ENCODE results near the gene CLEC4D.
"Not testable (repeated sequence)": the region's sequence is repeated elsewhere in the genome, so short reads cannot be mapped to it uniquely, and the experiment has no call there.

CLEC4D gene

GRCh38 chr12:8513256-8513655 lies at the start of gene CLEC4D:
Gene CLEC4D (plus strand): TSS chr12:8513503. CDS start chr12:8513733, 230 bp downstream.
- DNase-seq = no peak

DNA sequence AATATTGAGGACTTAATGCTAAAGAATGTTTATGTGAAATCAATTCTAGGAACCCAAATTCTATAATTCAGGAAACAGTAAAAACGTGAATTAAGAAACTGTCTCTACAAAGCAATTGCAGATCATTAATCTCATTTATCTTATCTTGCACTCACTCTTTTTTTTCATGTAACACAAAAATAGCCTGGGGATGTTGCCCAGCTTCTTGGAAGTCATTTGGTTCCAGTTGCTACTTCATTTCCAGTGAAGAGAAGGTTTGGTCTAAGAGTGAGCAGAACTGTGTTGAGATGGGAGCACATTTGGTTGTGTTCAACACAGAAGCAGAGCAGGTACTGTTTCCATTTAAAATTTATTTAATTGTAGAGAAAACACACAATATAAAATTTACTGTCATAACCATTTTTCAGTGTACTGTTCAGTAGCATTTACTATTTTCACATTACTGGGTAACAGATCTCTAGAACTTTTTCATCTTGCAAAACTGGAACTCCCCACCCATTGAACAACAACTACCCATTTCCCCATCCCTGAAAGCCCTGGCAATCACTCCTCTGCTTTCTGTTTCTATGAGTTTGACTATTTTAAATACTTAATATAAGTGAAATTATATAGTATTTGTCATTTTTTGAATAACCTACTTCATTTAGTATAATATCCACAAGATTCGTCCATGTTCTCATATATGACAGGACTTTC lies 47.9 kb upstream of the CLEC4D start:
- no peak for DNase-seq

GRCh38 chr12:8466241-8466640 lies 47.1 kb upstream of the CLEC4D start:
- DNase-seq = no peak

- DNase-seq = no peak
Observed at GRCh38 chr12:8471090-8471489, 42.2 kb upstream of the CLEC4D start.

DNA sequence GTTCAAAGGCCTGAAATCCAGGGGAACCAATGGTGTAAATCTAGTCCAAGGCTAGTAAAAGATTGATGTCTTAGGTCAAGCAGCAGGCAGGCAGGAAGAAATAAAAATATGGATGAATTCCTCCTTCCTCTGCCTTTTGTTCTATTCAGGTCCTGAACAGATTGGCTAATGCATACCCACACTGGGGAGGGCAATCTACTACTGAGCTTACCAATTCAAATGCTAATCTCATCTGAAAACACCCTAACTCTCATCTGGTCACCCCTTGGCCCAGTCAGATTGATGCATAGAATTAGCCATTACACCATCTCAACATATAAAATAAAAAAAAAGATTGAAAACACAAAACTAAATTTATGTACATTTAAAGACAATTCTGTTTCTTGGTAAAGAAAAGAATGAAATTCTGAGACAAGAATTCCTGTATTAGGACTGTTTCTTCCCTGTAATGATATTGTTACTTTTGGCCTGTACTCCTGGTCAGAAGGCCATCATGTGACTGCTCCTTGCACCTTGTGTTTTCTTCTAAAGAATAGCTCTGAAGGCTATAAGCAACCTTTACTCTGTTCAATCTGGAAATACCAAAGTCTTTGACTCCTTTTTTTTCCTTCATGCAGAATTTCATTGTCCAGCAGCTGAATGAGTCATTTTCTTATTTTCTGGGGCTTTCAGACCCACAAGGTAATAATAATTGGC lies 37.6 kb upstream of the CLEC4D start:
- no peak for DNase-seq

GRCh38 chr12:8482571-8483061 lies 30.7 kb upstream of the CLEC4D start:
- no peak for DNase-seq

GRCh38 chr12:8483079-8483478 lies 30.2 kb upstream of the CLEC4D start:
- no peak for DNase-seq

- no peak for DNase-seq
Observed at GRCh38 chr12:8491646-8492530, 21.4 kb upstream of the CLEC4D start.

GRCh38 chr12:8493084-8493483 lies 20.2 kb upstream of the CLEC4D start:
- no peak for DNase-seq

DNA sequence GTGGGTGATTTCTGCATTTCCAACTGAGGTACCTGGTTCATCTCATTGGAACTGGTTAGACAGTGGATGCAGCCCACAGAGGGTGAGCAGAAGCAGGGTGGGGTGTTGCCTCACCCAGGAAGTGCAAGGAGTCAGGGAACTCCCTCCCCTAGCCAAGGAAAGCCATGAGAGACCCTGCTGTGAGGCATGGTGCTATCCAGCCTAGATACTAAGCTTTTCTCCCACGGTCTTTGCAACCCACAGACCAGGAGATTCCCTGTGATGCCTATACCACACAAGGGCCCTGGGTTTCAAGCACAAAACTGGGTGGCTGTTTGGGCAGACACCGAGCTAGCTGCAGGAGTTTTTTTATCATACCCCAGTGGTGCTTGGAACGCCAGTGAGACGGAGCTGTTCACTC lies 17.6 kb upstream of the CLEC4D start:
- not testable (repeated sequence) for DNase-seq

DNA sequence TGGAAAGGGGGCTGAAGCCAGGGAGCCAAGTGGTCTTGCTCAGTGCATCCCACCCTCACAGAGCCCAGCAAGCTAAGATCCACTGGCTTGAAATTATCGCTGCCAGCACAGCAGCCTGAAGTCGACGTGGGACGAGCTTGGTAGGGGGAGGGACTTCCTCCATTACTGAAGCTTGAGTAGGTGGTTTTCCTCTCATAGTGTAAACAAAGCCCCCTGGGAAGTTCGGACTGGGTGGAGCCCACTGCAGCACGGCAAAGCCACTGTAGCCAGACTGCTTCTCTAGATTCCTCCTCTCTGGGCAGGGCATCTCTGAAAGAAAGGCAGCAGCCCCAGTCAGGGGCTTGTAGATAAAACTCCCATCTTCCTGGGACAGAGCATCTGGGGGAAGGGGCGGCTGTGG lies 17.2 kb upstream of the CLEC4D start:
- DNase-seq = not testable (repeated sequence)

GRCh38 chr12:8499616-8500015 lies 13.7 kb upstream of the CLEC4D start:
- DNase-seq = no peak

DNA sequence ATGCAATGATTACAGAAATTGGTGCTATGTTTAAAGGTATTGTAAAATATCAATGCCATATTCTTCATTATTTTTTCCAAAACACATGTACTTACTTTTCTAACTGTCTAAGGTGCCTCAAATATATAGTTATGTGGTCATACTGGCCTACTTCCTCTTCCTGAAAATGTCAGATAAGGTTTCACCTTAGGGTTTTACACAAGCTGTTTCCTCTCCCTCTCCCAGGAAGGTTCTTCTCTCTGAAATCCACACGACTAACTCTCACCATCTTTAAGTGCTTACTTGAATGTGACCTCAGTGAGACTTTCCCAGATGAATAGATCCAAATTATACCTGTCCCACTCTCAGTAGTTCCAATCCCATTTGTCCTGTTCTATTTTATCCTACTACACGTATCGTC lies 11.6 kb upstream of the CLEC4D start:
- no peak for DNase-seq

DNA sequence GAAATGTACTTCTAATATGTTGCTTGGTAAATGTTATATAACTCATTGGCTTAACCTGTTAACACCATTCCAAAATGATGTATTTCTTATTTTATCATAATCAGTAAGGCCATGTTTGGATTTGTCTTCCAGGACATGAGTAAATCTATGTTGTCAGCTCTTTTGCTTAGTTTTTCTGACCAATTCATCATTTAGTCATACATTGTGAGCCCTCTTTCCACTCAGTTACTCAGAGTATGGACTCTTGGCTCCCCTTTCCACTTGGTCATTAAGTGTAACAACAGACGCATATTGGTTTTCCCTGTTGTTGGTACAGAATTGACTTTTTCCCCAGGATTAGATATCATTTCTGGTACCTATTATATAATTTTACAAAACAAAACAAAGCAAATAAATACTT lies 9.0 kb upstream of the CLEC4D start:
- no peak for DNase-seq

DNA sequence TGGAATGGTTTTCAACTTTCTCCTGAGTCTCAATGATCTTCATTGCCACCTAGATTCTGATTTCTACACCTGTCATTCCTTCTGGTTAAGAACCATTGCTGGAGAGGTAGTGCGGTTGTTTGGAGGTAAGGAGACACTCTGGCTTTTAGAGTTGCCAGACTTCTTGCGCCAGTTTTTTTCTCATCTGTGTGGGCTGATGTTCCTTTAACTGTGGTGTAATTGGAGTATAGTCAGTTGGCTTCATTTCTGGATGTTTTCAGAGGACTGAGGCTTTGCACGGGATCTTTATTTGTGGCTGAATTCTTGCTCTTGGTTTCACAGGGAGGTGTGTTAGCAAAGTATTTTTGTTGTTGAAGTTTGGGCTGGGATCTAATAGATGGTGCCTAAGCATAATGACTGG lies 5.7 kb upstream of the CLEC4D start:
- DNase-seq = no peak

- no peak for DNase-seq
Observed at GRCh38 chr12:8508223-8508622, 5.1 kb upstream of the CLEC4D start.

- no peak for DNase-seq
Observed at GRCh38 chr12:8508910-8509841, 4.1 kb upstream of the CLEC4D start.

- DNase-seq = no peak
Observed at GRCh38 chr12:8517971-8518370, 4.7 kb downstream of the CLEC4D start.

GRCh38 chr12:8519171-8519570 lies 5.9 kb downstream of the CLEC4D start:
- no peak for DNase-seq

- no peak for DNase-seq
Observed at GRCh38 chr12:8527250-8528130, 14.2 kb downstream of the CLEC4D start.

DNA sequence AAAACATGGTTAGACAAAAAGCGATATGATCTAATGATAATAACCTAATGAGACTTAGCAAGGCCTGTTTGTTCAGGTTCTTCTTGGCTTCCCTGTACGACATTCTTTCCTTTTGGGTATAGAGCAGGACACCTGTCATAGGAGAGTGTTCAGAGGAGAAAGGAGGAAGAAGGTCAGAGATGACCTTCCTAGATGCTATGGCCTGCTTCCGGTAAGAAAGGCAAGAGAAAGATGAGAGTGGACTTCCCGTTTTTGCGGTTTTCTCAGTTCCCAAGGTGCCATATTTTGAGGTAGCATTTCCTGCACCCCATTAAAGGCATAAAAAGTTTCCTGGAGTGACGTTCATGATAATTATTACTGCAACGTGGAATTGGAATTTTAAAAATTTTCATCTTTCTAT lies 18.7 kb downstream of the CLEC4D start:
- no peak for DNase-seq

Data from NCI-H2029 treated with DMSO at 0.1 percent for 48 hours (cell line).